HCT116 (cell line): ENCODE measurements around the gene ADAM8. TPM values are rescaled to one million over a fixed set of nuclear protein-coding genes. Genes with fewer than 3 reads are reported as not detected.

Experiments
- ATAC-seq: fragments of 200-7000 bp; cut with Tn5 transposase; 2 replicates; pipeline ENCODE4 v1.9.1; 2020; ENCODE audit warnings: mild to moderate bottlenecking, moderate library complexity
- BruUV-seq: library from RNA; stranded (reverse); fragments of 400-500 nt; replicated peaks from 2 replicates; lab custom pipeline; 2021; lab: Mats Ljungman, UMichigan
- CTCF ChIA-PET: fragments of 300-600 bp; sonication (Branson Sonifier 250); formaldehyde crosslinking; loops from one replicate; lab custom pipeline; 2021; ENCODE audit warnings: antibody characterized with exemption; lab: Charles Lee
- POLR2A ChIA-PET: fragments of 300-600, 350-600 bp; sonication (Branson Sonifier 250); formaldehyde crosslinking; loops from one replicate; lab custom pipeline; 2021; ENCODE audit warnings: antibody characterized with exemption; lab: Charles Lee
- RAD21 ChIA-PET, 2 experiments: fragments of 300-600 bp; sonication (Branson Sonifier 250); formaldehyde crosslinking; loops; one replicate each; lab custom pipeline; 2023; ENCODE audit warnings: low total read pairs in 2 of 2; ENCODE audit not compliant: uncharacterized antibody in 2 of 2, unreplicated experiment in 2 of 2, low non-redundant PET in 1 of 2; lab: Charles Lee
- DNase-seq: peaks from one replicate; pipeline ENCODE4 v3.0.0-alpha.2; 2010; ENCODE audit warnings: low read depth, low spot score
- H2AFZ ChIP-seq: fragments of 200-600 bp; shearing (Covaris generic), sonication (generic); 2 replicates; pipeline ENCODE4 v1.6.1; 2017; ENCODE audit warnings: low read depth, mixed run types, mixed read lengths, antibody characterized with exemption, low read length; ENCODE audit not compliant: poor library complexity, severe bottlenecking
- H3K27ac ChIP-seq: 2 replicates; pipeline ENCODE4 v1.5.1; 2012; ENCODE audit warnings: low read depth, low read length
- H3K27me3 ChIP-seq: fragments of 200-600 bp; sonication (generic); 2 replicates; pipeline ENCODE4 v1.6.1; 2016; ENCODE audit warnings: mixed run types, low read length, mixed read lengths; ENCODE audit not compliant: insufficient read depth
- H3K36me3 ChIP-seq, 2 experiments: fragments of 200-500 bp in 1 of 2; fragments of 200-600 bp in 1 of 2; sonication (Bioruptor generic) in 1 of 2; sonication (generic) in 1 of 2; 2 replicates each; pipeline versions ENCODE4 v1.5.1 to v1.6.1; 2014 to 2016; ENCODE audit warnings: low read length in 2 of 2, inconsistent platforms in 1 of 2, mixed read lengths in 1 of 2, mixed run types in 1 of 2; ENCODE audit not compliant: insufficient read depth in 2 of 2, control insufficient read depth in 1 of 2
- H3K4me1 ChIP-seq, 2 experiments: fragments of 200-600 bp in 1 of 2; sonication (generic) in 1 of 2; 2 replicates each; pipeline versions ENCODE4 v1.5.1 to v1.6.1; 2012 to 2017; ENCODE audit warnings: low read length in 2 of 2, inconsistent platforms in 1 of 2, mild to moderate bottlenecking in 1 of 2, mixed read lengths in 1 of 2, mixed run types in 1 of 2, moderate library complexity in 1 of 2; ENCODE audit not compliant: insufficient read depth in 2 of 2, control insufficient read depth in 1 of 2
- H3K4me2 ChIP-seq: fragments of 200-600 bp; sonication (generic); 2 replicates; pipeline ENCODE4 v1.6.1; 2017; ENCODE audit warnings: mixed run types, low read length, mixed read lengths
- H3K4me3 ChIP-seq, 2 experiments: fragments of 200-600 bp in 1 of 2; sonication (generic) in 1 of 2; replicated peaks in 1 of 2; 2 replicates each; pipeline ENCODE4 v1.5.1; 2011 to 2016; ENCODE audit warnings: low read length in 2 of 2, control low read depth in 1 of 2, low read depth in 1 of 2, mild to moderate bottlenecking in 1 of 2, mixed read lengths in 1 of 2, mixed run types in 1 of 2
- H3K79me2 ChIP-seq: fragments of 200-600 bp; sonication (generic); 2 replicates; pipeline ENCODE4 v1.6.1; 2017; ENCODE audit warnings: mild to moderate bottlenecking, mixed run types, low read length, moderate library complexity, mixed read lengths; ENCODE audit not compliant: insufficient read depth
- H3K9ac ChIP-seq: fragments of 200-600 bp; sonication (generic); 2 replicates; pipeline ENCODE4 v1.6.1; 2016; ENCODE audit warnings: low read length, mixed read lengths
- H3K9me2 ChIP-seq: fragments of 200-600 bp; sonication (generic), shearing (Covaris generic); 2 replicates; pipeline ENCODE4 v1.6.1; 2017; ENCODE audit warnings: mixed run types, mild to moderate bottlenecking, moderate library complexity; ENCODE audit not compliant: insufficient read depth
- H3K9me3 ChIP-seq, 2 experiments: fragments of 200-500 bp in 1 of 2; fragments of 200-600 bp in 1 of 2; sonication (Bioruptor generic) in 1 of 2; sonication (generic) in 1 of 2; 2 replicates each; pipeline ENCODE4 v1.6.1; 2014 to 2017; ENCODE audit warnings: low read length in 2 of 2, mixed read lengths in 2 of 2, inconsistent platforms in 1 of 2, low read depth in 1 of 2, mild to moderate bottlenecking in 1 of 2, mixed run types in 1 of 2, moderate library complexity in 1 of 2; ENCODE audit not compliant: control insufficient read depth in 1 of 2, insufficient read depth in 1 of 2
- H4K20me1 ChIP-seq: fragments of 200-600 bp; sonication (generic), shearing (Covaris generic); 2 replicates; pipeline ENCODE4 v1.6.1; 2017; ENCODE audit warnings: mixed run types, mild to moderate bottlenecking, moderate library complexity; ENCODE audit not compliant: insufficient read depth
- CBX3 ChIP-seq: IDR thresholded peaks from 2 replicates; pipeline ENCODE4 v1.6.1; 2012; ENCODE audit warnings: low read depth
- CEBPB ChIP-seq: IDR thresholded peaks from 2 replicates; pipeline ENCODE4 v1.6.1; 2012; ENCODE audit warnings: low read depth
- EGR1 ChIP-seq: IDR thresholded peaks from 2 replicates; pipeline ENCODE4 v1.6.1; 2012; ENCODE audit warnings: low read depth
- EZH2phosphoT487 ChIP-seq: fragments of 200-600 bp; IDR thresholded peaks from 2 replicates; pipeline ENCODE4 v1.6.1; 2018; ENCODE audit warnings: antibody characterized with exemption, borderline replicate concordance
- JUND ChIP-seq: IDR thresholded peaks from 2 replicates; pipeline ENCODE4 v1.6.1; 2012
- POLR2AphosphoS5 ChIP-seq: IDR thresholded peaks from 2 replicates; pipeline ENCODE4 v1.6.1; 2011; ENCODE audit warnings: mild to moderate bottlenecking, low read depth, low read length, moderate library complexity
- RAD21 ChIP-seq: IDR thresholded peaks from 2 replicates; pipeline ENCODE4 v1.6.1; 2012; ENCODE audit warnings: low read depth, mild to moderate bottlenecking
- SIN3A ChIP-seq: IDR thresholded peaks from 2 replicates; pipeline ENCODE4 v1.6.1; 2012; ENCODE audit warnings: low read depth
- SP1 ChIP-seq: IDR thresholded peaks from 2 replicates; pipeline ENCODE4 v1.6.1; 2012; ENCODE audit warnings: low read depth
- ZBTB33 ChIP-seq: IDR thresholded peaks from 2 replicates; pipeline ENCODE4 v1.6.1; 2011; ENCODE audit warnings: mild to moderate bottlenecking, low read length, moderate library complexity; ENCODE audit not compliant: insufficient replicate concordance; ENCODE audit errors: extremely low read depth
- intact Hi-C: fragments of 100-400 bp; cut with micrococcal nuclease; formaldehyde crosslinking; loops from 2 replicates; pipeline ENCODE4 v1.10.0; 2022
- total RNA-seq: library from RNA; stranded (reverse); gene quantifications from one replicate; pipeline ENCODE4 v1.2.1, GENCODE V29; 2021; ENCODE audit not compliant: unreplicated experiment
- TF ChIP-seq, protein P1 (sequence below): IDR thresholded peaks from 2 replicates; pipeline ENCODE4 v1.6.1; 2012

The ADAM8 gene
- total RNA-seq, 1 experiment from 2014 or later, result 4.1 TPM

- Histone ChIP-seq H3K9me2 (no peaks in the 10 kb centered on the region), H4K20me1 (no peaks in the 10 kb centered on the region), H3K27ac (no peak overlapping the region), H2AFZ (no peak overlapping the region), H3K4me1 (peaks cover 14 to 17% of the 10 kb centered on the region in 2 experiments), H3K36me3 (no peaks in the 10 kb centered on the region), H3K4me3 (no peak overlapping the region), H3K4me2 (no peak overlapping the region), H3K79me2 (no peaks in the 10 kb centered on the region), H3K9ac (no peak overlapping the region), H3K27me3 (no peaks in the 10 kb centered on the region), H3K9me3 (no peaks in the 10 kb centered on the region)
- intact Hi-C loops, result loop anchor here (10.0 kb wide), 1 partner anchor 349 kb away; no protein-coding TSS in a partner anchor
- no TSS peak for BruUV-seq
- RAD21 ChIA-PET, result no interaction called here
- POLR2A ChIA-PET, result no interaction called here
- DNase-seq (no peak), ATAC-seq (no peak)
- TF ChIP-seq EGR1 (no peak), SP1 (no peak), ZBTB33 (no peak)
- CTCF ChIA-PET, result no interaction called here
Observed at GRCh38 chr10:133253361-133253955, 23.2 kb downstream of the ADAM8 start.

DNA sequence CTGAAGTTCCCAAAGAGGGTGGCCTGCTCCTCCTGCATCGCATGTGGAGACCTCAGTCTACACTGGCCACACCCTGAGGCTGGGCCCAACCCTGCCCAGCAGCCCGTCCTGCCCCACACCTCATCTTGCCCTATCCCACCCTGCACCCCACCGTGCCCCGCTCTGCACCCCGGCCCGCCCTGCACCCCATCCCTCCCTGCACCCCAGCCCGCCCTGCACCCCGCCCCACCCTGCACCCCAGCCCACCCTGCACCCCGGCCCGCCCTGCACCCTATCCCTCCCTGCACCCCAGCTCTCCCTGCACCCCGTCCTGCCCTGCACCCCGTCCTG is 24.5 kb downstream of the ADAM8 start:
- Histone ChIP-seq H3K4me2 (no peak overlapping the region), H3K36me3 (no peaks in the 10 kb centered on the region), H3K79me2 (no peaks in the 10 kb centered on the region), H2AFZ (no peak overlapping the region), H3K9me3 (no peaks in the 10 kb centered on the region), H3K4me3 (no peak overlapping the region), H4K20me1 (no peaks in the 10 kb centered on the region), H3K27me3 (no peaks in the 10 kb centered on the region), H3K27ac (no peak overlapping the region), H3K4me1 (peaks cover 4% of the 10 kb centered on the region in 2 experiments), H3K9ac (no peak overlapping the region), H3K9me2 (no peaks in the 10 kb centered on the region)
- no peak for DNase-seq
- no peak for ATAC-seq
- POLR2A ChIA-PET, result no interaction called here
- no TSS peak for BruUV-seq
- no peak for TF ChIP-seq SIN3A
- no peak for TF ChIP-seq EZH2phosphoT487
- TF ChIP-seq JUND, result no peak
- TF ChIP-seq EGR1, result no peak
- no peak for TF ChIP-seq POLR2AphosphoS5
- no peak for TF ChIP-seq CBX3
- TF ChIP-seq, protein P1, sequence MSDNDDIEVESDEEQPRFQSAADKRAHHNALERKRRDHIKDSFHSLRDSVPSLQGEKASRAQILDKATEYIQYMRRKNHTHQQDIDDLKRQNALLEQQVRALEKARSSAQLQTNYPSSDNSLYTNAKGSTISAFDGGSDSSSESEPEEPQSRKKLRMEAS, result no peak
- no peak for TF ChIP-seq CEBPB
- no peak for TF ChIP-seq RAD21
- RAD21 ChIA-PET, result no interaction called here
- intact Hi-C loops, result loop anchor here (10.0 kb wide), 1 partner anchor 347 kb away; no protein-coding TSS in a partner anchor
- CTCF ChIA-PET, result no interaction called here
